SJCRH30 (cell line): ENCODE results near the gene OR9G1. TPM values are rescaled to one million over a fixed set of nuclear protein-coding genes. Genes with fewer than 3 reads are reported as not detected.

ENCODE experiments used
- DNase-seq, 2 experiments: peaks; one replicate each; pipeline ENCODE4 v3.0.0-alpha.2; 2015 to 2020
- H3K27ac ChIP-seq: fragments of 250-450 bp; sonication (Bioruptor Pico); 2 replicates; pipeline ENCODE4 v1.5.1; 2020; ENCODE audit warnings: mild to moderate bottlenecking, moderate library complexity
- H3K27me3 ChIP-seq: fragments of 250-450 bp; sonication (Bioruptor Pico); 2 replicates; pipeline ENCODE4 v1.5.1; 2020; ENCODE audit warnings: mild to moderate bottlenecking, moderate library complexity
- H3K36me3 ChIP-seq: fragments of 250-450 bp; sonication (Bioruptor Pico); 2 replicates; pipeline ENCODE4 v1.5.1; 2020; ENCODE audit warnings: mild to moderate bottlenecking, moderate library complexity
- H3K4me1 ChIP-seq: fragments of 250-450 bp; sonication (Bioruptor Pico); 2 replicates; pipeline ENCODE4 v1.5.1; 2020; ENCODE audit warnings: mild to moderate bottlenecking, moderate library complexity
- H3K4me3 ChIP-seq: fragments of 250-450 bp; sonication (Bioruptor Pico); 2 replicates; pipeline ENCODE4 v1.5.1; 2020; ENCODE audit warnings: mild to moderate bottlenecking, moderate library complexity
- H3K9me3 ChIP-seq: fragments of 250-450 bp; sonication (Bioruptor Pico); replicated peaks from 2 replicates; pipeline ENCODE4 v1.5.1; 2020; ENCODE audit warnings: mild to moderate bottlenecking, moderate library complexity
- total RNA-seq: library from RNA; depleted of rRNA; stranded (reverse); fragments of >200 nt; shearing (Covaris generic); gene quantifications from 2 replicates; pipeline ENCODE4 v1.2.3, GENCODE V29; 2014; rRNA removed

OR9G1 gene
- total RNA-seq, 1 experiment from 2014 or later, result not detected

DNA sequence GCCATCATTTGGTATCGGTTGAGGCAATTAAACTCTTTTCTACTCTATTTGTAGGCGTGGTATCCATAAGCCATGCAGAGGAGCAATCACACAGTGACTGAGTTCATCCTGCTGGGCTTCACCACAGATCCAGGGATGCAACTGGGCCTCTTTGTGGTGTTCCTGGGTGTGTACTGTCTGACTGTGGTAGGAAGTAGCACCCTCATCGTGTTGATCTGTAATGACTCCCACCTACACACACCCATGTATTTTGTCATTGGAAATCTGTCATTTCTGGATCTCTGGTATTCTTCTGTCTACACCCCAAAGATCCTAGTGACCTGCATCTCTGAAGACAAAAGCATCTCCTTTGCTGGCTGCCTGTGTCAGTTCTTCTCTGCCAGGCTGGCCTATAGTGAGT is 41.2 kb downstream of the OR9G1 start:
- Histone ChIP-seq H3K9me3 (no peaks in the 10 kb centered on the region), H3K27ac (no peak overlapping the region), H3K36me3 (no peaks in the 10 kb centered on the region), H3K4me3 (no peak overlapping the region), H3K27me3 (peaks cover 3% of the 10 kb centered on the region; the same call in 1 of the 2 replicates), H3K4me1 (no peaks in the 10 kb centered on the region)
- no peak for DNase-seq

DNA sequence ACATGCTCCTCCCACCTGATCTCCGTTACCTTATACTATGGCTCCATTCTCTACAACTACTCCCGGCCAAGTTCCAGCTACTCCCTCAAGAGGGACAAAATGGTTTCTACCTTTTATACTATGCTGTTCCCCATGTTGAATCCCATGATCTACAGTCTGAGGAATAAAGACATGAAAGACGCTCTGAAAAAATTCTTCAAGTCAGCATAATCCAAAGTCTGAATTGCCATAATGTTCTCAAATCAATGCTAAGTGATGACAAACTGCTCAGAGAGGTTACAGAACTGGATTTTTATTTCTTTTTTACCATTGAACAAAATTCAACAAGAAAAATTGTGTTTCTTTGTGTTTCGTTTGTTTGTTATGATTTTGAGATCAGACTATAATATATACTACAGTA is 42.0 kb downstream of the OR9G1 start:
- no peak overlapping the region for H3K27ac ChIP-seq
- H3K4me3 ChIP-seq, result no peak overlapping the region
- no peaks in the 10 kb centered on the region for H3K4me1 ChIP-seq
- no peaks in the 10 kb centered on the region for H3K9me3 ChIP-seq
- H3K36me3 ChIP-seq, result no peaks in the 10 kb centered on the region
- DNase-seq, result no peak
- peaks cover 3% of the 10 kb centered on the region; the same call in 1 of the 2 replicates for H3K27me3 ChIP-seq

DNA sequence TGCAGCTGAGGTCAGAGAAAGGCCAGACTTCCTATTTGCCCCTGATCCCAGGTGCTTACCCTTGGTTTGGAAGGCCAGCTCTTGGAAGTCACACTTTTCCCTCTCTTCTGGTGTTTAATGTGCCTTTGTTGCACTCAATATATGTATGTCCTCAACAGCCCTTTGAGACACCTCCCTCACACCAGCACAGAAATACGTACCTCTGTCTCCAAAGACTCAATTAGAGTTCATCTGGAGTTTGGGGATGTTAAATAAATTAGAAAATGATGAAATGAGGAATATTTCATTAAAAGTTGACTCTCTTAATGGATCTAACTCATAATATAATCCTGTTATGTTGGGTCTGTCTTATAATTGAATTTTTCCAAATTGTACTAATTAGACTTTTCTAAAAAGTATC is 49.7 kb downstream of the OR9G1 start, which contains the start of gene OR9G4:
Gene OR9G4, minus strand, starts transcription at position 101 of the 400 bp plus-strand sequence. CDS start 4,931 bp downstream, outside the sequence.
- no peak within 1 kb of the TSS for H3K27ac ChIP-seq
- no peaks in the 10 kb centered on the region for H3K36me3 ChIP-seq
- no peaks in the 10 kb centered on the region for H3K4me1 ChIP-seq
- H3K9me3 ChIP-seq, result no peaks in the 10 kb centered on the region
- DNase-seq, result no peak
- H3K27me3 ChIP-seq, result peaks cover 4% of the 10 kb centered on the region; the same call in 1 of the 2 replicates
- H3K4me3 ChIP-seq, result no peak within 1 kb of the TSS

DNA sequence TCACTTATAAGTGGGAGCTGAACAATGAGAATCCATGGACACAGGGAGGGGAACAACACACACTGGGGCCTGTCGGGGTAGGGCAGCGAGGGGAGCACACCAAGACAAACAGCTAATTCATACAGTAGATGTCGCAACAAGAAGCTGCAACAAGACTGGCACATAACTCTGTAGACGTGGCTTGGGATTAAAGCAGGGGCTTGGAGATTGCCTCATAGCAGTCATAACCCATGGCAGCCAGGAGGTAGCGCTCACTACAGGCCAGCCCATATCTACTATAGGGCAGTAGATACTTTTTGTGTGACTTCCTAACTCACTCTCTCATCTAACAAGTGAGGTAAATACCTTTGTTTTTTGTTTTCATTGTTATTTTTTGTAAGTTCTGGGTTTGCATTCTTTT is 51.3 kb downstream of the OR9G1 start:
- no peaks in the 10 kb centered on the region for H3K36me3 ChIP-seq

DNA sequence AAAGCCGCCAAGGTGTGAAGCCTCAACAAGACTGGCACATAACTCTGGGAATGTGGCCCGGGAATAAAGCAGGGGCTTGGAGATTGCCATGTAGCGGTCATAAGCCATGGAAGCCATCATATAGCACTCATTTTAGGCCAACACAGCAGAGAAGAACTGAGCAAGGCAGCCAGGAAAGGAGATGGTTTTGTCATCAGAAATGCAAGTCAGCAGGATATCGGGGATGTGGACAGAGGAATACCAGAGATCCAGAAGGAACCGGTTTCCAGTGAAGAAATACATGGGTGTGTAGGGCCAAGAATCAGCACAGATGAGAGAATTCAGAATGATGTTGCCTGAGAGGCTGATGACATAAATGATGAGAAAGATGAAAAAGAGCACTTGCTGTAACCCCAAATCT is 52.6 kb downstream of the OR9G1 start:
- Histone ChIP-seq H3K9me3 (no peaks in the 10 kb centered on the region), H3K27ac (no peak overlapping the region), H3K4me3 (no peak overlapping the region), H3K4me1 (no peaks in the 10 kb centered on the region), H3K27me3 (peaks cover 4% of the 10 kb centered on the region; the same call in 1 of the 2 replicates), H3K36me3 (no peaks in the 10 kb centered on the region)
- no peak for DNase-seq

More for the DNA sequence above, 51.3 kb downstream of the OR9G1 start:
- H3K4me3 ChIP-seq, result no peak overlapping the region
- no peak for DNase-seq
- H3K27me3 ChIP-seq, result peaks cover 4% of the 10 kb centered on the region; the same call in 1 of the 2 replicates
- H3K4me1 ChIP-seq, result no peaks in the 10 kb centered on the region
- H3K27ac ChIP-seq, result no peak overlapping the region
- no peaks in the 10 kb centered on the region for H3K9me3 ChIP-seq

Other genes starting within 250 kb of the OR9G1 start
- gene OR5M3, start 225.7 kb upstream of the OR9G1 start, total RNA-seq, result not detected in 2 replicates
- gene OR5M8, start 207.7 kb upstream of the OR9G1 start, total RNA-seq, result not detected in 2 replicates
- not detected in 2 replicates for gene OR5M11, start 155.8 kb upstream of the OR9G1 start, total RNA-seq
- not detected in 2 replicates for gene OR5M10, start 121.4 kb upstream of the OR9G1 start, total RNA-seq
- gene OR5M1, start 84.2 kb upstream of the OR9G1 start, total RNA-seq, result not detected in 2 replicates
- not detected in 2 replicates for gene OR5AP2, start 56.7 kb upstream of the OR9G1 start, total RNA-seq
- gene OR5AR1, start 35.4 kb upstream of the OR9G1 start, total RNA-seq, result not detected in 2 replicates
- not detected in 2 replicates for gene OR9G4, start 49.6 kb downstream of the OR9G1 start, total RNA-seq